Spinal cord (tissue), 10 donors: ENCODE results near the gene BMF. TPM values are rescaled to one million over a fixed set of nuclear protein-coding genes. Genes with fewer than 3 reads are reported as not detected.
"Not testable (repeated sequence)": the region's sequence is repeated elsewhere in the genome, so short reads cannot be mapped to it uniquely, and the experiment has no call there.

Experiments
- DNase-seq, 6 donors: peaks; one replicate each; pipeline versions ENCODE4 v3.0.0 to v3.0.0-alpha.2; 2013 to 2015; ENCODE audit warnings: low spot score in 6 of 6, low read depth in 4 of 6
- H3K27ac ChIP-seq: one replicate; pipeline ENCODE4 v1.5.1; 2013; ENCODE audit warnings: low read depth, low read length, control low read depth
- H3K27me3 ChIP-seq: one replicate; pipeline ENCODE4 v1.6.1; 2013; ENCODE audit warnings: low read length; ENCODE audit not compliant: control insufficient read depth, insufficient read depth
- H3K36me3 ChIP-seq: one replicate; pipeline ENCODE4 v1.6.1; 2013; ENCODE audit warnings: low read length; ENCODE audit not compliant: control insufficient read depth, insufficient read depth
- H3K4me1 ChIP-seq: one replicate; pipeline ENCODE4 v1.6.1; 2013; ENCODE audit warnings: low read length; ENCODE audit not compliant: control insufficient read depth, insufficient read depth
- H3K4me3 ChIP-seq: one replicate; pipeline ENCODE4 v1.5.1; 2013; ENCODE audit warnings: low read depth, low read length, control low read depth
- H3K9me3 ChIP-seq: one replicate; pipeline ENCODE4 v1.6.1; 2013; ENCODE audit warnings: low read length; ENCODE audit not compliant: control insufficient read depth, insufficient read depth
- WGBS: methylation state at CpG from one replicate; pipeline ENCODE4 v1.1.5; 2013; ENCODE audit warnings: missing lambda C conversion rate; ENCODE audit not compliant: insufficient coverage; 5-methylcytosine and 5-hydroxymethylcytosine counted together
- long read RNA-seq, 4 donors: transcript quantifications; one replicate each; lab custom pipeline, GENCODE V29; 2026
- polyA plus RNA-seq, 2 donors: library from polyadenylated mRNA; unstranded; fragments of 120-200 nt; gene quantifications; one replicate each; pipeline ENCODE4 v1.2.1, GENCODE V29; 2013; ENCODE audit not compliant: insufficient read length in 2 of 2
- total RNA-seq, 2 donors: library from RNA; depleted of rRNA in 1 of 2; stranded (reverse); fragments of 120-200 nt in 1 of 2; fragments of >200 nt in 1 of 2; gene quantifications; one replicate each; pipeline versions ENCODE4 v1.2.3 to v1.2.4, GENCODE V29; 2013 to 2014
- donor health status: healthy.

Gene BMF, protein sequence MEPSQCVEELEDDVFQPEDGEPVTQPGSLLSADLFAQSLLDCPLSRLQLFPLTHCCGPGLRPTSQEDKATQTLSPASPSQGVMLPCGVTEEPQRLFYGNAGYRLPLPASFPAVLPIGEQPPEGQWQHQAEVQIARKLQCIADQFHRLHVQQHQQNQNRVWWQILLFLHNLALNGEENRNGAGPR
- total RNA-seq (10 to 100 TPM in 1 of 2 donors, 1 to 10 TPM in 1; 7.8 to 10.3 TPM), polyA plus RNA-seq (1 to 10 TPM; 4.6 to 8.0 TPM)
- long read RNA-seq, donor 1, full-length matches to known transcripts, result 1 of 1 reads
- long read RNA-seq, donor 1, partial matches to known transcripts, result 0 of 1 reads
- long read RNA-seq, donor 1, other reads (novel, unspliced or antisense), result 0 of 1 reads
- long read RNA-seq, donor 2, result 0 reads
- long read RNA-seq, donor 3, result 0 reads
- long read RNA-seq, donor 4, full-length matches to known transcripts, result 4 of 4 reads
- long read RNA-seq, donor 4, partial matches to known transcripts, result 0 of 4 reads
- long read RNA-seq, donor 4, other reads (novel, unspliced or antisense), result 0 of 4 reads

DNA sequence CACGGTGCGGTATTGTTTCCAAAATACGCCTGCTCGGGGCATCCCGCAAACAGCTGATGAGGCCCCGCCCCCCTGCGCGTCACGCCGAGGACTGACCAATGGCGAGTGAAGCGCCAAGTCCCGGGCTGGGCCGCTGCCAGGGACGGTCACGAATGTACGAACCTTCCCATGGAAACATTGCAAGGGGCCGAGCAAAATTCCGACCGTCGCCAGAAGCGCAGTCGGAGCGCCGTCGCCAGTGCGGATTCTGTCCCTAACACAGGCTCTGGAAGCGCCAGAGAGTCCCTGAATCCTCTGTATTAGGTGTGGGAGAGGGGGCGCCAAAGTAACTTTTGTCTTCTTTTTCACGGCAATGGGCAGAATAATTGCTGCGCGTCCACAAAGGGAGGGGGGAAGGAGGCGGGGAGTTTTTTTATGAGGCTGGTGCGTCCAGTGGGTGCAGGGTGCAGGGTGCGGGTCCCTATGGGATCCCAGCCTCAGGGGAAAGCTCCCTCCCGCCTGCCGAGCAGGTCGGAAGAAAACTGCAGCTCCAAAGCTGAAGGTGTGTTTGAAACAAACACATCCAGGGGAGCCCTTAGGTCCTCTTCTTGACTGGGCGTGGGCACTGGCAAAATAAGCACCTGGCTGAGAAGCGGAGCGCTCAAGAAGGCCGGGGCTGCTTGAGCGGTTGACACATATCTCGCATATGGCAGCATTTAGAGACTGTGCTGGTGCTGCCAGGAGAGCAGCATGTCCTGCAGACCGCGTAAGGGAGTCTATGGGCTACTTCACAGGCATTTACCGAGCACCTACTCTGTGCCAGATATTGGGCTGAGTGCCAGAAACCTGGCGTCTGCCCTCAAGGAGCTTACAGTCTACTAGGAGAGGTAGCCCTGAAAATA is at the start of gene BMF:
BMF (minus strand) TSS at position 25 of the 881 bp plus-strand sequence. CDS start 2,793 bp downstream, outside the sequence.
- Histone ChIP-seq H3K36me3 (no peaks in the 10 kb centered on the region), H3K9me3 (no peaks in the 10 kb centered on the region), H3K27ac (peak within 1 kb of the TSS; percentile 75), H3K27me3 (peaks cover 11% of the 10 kb centered on the region), H3K4me1 (peaks cover 46% of the 10 kb centered on the region), H3K4me3 (peak within 1 kb of the TSS; percentile 80)
- peak; percentile 95 to 100 (median 96) for DNase-seq
- WGBS, result 4% methylated on average over 48 of the region's 48 CpGs

DNA sequence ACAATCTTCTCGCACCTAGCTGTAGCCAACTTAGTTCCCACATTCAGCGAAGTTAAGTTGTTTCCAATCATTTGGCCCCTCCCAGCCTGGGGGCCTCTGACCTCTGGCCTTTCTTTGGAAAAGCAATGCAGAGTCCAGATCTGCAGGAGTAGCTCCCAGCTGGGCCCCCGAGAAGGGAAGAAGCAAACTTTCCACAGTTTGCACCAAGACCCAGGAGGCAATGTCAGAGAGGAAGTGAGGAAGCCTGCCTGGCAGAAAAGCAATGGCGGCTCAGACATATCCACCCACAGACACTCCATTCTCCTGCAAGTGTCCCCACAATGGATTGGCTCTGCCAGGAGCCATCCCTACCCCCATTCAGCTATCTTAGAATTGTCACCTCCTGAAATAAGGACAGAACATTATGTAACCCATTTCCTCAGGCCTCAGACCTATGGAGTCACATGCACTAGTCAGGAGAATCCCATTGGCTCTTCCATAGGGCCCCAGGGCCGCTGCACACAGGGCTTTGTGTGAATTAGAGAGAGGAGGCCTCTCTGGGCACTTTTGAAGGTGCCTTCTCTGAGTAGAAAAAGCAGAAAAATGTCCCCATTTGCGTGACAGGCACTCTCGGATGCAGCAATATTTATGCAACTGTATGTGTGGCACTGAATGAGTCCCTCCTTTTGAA is 49.2 kb upstream of the BMF start:
- no peak overlapping the region for H3K27ac ChIP-seq
- no peaks in the 10 kb centered on the region for H3K36me3 ChIP-seq
- H3K9me3 ChIP-seq, result no peaks in the 10 kb centered on the region
- no peak overlapping the region for H3K4me3 ChIP-seq
- H3K4me1 ChIP-seq, result peaks cover 8% of the 10 kb centered on the region
- WGBS, result 74% methylated on average over 6 of the region's 7 CpGs
- no peak for DNase-seq
- no peaks in the 10 kb centered on the region for H3K27me3 ChIP-seq

DNA sequence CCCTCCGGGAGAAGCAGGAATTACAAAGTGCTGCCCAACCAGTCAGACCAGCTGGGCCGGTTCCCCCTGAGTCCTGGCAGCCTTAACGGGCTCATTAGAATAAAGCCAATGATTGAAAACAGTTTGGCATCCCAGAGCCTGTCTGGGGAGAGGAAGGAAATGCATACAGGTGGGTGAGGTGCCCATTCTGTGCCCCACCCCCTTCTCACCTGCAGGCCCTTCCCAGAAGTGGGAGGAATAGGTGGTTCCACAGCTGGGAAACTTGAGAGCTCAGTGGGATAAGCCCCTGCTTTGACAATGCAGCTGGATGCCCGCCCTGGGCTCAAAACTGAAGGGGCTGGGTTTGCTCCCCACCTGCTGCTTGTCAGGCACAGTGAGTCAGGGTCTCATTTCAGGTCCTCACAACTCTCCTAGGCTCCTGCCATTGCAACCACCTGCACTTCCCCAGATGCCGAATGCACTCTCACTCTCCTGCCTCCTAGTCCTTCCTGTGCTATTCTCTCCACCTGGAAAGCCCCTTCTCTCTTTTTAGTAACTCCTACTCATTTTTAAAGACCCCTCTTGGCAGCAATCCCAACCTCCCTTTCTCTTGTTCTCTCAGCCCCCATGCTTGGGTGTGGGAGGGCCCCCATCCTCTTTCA is 46.7 kb upstream of the BMF start:
- 53% methylated on average over 3 of the region's 5 CpGs for WGBS
- Histone ChIP-seq H3K27me3 (no peaks in the 10 kb centered on the region), H3K4me3 (no peak overlapping the region), H3K4me1 (no peaks in the 10 kb centered on the region), H3K27ac (no peak overlapping the region), H3K9me3 (no peaks in the 10 kb centered on the region), H3K36me3 (no peaks in the 10 kb centered on the region)
- DNase-seq, result no peak

DNA sequence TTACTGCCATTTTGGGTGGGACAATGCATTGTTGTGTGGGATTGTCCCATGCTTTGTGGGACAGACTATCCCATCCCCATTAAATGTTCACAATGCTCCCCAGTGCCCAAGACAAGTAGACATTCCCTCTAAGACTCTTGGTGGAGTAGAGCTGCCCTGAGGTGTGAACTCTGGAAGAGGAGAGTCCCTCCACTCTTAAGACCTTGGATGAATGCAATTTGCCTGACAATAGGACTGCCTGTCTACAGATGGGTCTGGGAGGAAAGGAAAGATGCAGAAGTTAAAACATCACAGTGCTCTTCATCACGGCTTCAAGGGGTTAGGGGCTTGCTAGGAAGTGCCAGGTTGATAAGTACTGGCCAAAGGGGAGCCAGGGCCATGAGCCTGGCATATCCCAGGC is 46.1 kb upstream of the BMF start:
- not testable (repeated sequence) for H3K9me3 ChIP-seq, H3K27ac ChIP-seq, H3K4me3 ChIP-seq, DNase-seq, H3K36me3 ChIP-seq, H3K27me3 ChIP-seq, H3K4me1 ChIP-seq
- no CpG with 5 or more reads among the region's 1 CpG for WGBS

DNA sequence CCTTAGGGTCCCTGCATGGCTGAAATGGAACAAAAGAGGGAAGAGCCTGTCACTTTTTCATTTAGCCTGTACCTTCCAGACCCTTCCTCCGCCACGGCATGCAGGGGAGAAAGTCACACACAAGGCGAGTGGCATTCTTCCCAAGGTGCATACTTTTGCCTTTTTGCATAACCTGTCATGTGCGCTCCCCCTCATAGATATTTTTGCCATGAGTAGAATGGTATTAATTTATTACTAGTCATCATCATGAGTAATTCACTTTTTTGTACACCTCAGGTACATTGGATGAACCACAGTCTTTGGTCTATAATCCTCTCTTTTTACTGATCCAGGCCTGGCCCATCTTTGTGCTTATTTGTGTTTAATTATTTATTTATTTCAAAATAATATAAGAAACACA is 43.3 kb upstream of the BMF start:
- Histone ChIP-seq H3K4me1 (no peaks in the 10 kb centered on the region), H3K36me3 (no peaks in the 10 kb centered on the region), H3K27ac (no peak overlapping the region), H3K4me3 (no peak overlapping the region), H3K9me3 (no peaks in the 10 kb centered on the region), H3K27me3 (no peaks in the 10 kb centered on the region)
- no peak for DNase-seq
- WGBS, result 100% methylated on average over 2 of the region's 4 CpGs

DNA sequence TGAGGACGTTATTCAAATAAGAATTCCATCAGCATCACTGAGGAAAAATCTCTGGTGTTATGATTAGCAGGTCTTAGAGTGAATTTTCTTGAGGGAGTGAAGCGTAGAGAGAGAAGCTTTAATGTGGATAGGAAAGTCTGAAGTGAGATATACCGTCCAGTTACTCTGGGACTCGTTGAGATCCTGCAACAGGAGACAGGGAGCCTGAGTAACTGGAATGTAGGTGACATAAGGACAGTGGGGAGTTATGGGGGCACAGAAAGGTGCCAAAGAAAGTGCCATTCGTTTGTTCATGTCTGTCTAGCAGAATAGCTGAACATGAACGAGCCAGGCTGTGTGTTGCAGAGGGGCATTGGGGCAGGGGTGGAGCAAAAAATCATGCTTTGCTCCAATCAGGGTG is 42.8 kb upstream of the BMF start:
- no peak for DNase-seq
- H3K4me1 ChIP-seq, result no peaks in the 10 kb centered on the region
- 82% methylated on average over 5 of the region's 6 CpGs for WGBS
- H3K9me3 ChIP-seq, result no peaks in the 10 kb centered on the region
- H3K36me3 ChIP-seq, result no peaks in the 10 kb centered on the region
- no peaks in the 10 kb centered on the region for H3K27me3 ChIP-seq
- H3K4me3 ChIP-seq, result no peak overlapping the region
- no peak overlapping the region for H3K27ac ChIP-seq

DNA sequence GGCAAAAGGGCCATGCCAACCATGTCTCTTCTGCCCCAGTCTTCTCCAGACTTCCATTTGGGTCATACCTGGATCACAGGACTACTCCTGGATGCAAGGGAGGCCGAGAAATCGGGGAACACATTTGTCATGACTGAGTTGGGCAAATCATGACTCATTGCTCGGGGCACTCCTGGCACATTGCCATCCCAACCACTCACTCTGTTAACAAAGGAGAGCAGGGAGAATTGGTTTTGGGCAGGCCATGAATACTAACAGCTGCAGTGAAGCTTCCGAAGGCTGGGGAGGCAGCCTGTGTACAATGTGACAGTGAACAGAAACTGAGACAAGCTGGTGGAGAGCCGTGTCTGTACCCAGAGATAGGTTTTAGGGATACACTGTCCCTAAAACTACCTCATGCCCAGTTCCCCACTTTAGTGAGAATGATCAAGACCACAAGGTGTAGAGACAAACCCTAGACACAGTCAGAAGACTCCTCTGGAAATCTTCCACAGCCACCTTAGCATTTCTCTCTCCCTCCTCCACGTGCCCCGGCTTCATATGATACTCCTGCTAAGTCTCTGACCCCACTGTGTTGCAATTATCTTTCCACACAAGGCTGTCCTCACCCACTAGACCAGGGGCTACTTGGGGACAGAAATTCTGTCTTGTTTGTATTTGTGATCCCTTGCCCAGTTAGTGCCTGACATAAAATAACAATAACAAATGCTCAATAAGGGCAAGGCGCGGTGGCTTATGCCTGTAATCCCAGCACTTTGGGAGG is 41.7 kb upstream of the BMF start:
- H3K4me1 ChIP-seq, result no peaks in the 10 kb centered on the region
- no peaks in the 10 kb centered on the region for H3K36me3 ChIP-seq
- WGBS, result 45% methylated on average over 2 of the region's 9 CpGs
- no peaks in the 10 kb centered on the region for H3K27me3 ChIP-seq
- no peaks in the 10 kb centered on the region for H3K9me3 ChIP-seq
- H3K27ac ChIP-seq, result no peak overlapping the region
- peak in 3 of 6 donors; percentile 5 to 73 (median 53) for DNase-seq
- no peak overlapping the region for H3K4me3 ChIP-seq

DNA sequence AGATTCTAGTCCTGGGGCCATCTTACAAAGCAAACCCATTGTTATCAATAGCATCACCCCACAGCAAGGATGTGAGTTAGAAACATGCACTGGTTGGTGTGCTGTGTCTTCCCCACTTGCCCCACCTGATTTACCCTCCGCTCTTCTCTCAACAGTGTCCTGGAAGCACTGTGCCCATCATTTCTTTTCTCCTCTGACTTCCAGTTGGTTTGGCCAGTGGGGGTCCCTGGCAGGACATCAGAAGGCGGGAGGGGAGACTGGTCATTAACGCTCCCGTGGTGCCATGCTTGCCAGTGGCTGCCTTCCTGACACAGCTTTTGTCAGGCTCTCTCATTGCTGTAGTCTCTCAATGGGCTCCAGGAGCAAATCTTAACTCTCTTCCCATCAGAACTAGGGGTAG is 40.7 kb upstream of the BMF start:
- H3K27ac ChIP-seq, result no peak overlapping the region
- 62% methylated on average over 4 of the region's 4 CpGs for WGBS

More for the DNA sequence above, 40.7 kb upstream of the BMF start:
- Histone ChIP-seq H3K27me3 (no peaks in the 10 kb centered on the region), H3K9me3 (no peaks in the 10 kb centered on the region), H3K36me3 (no peaks in the 10 kb centered on the region), H3K4me1 (no peaks in the 10 kb centered on the region), H3K4me3 (no peak overlapping the region)
- DNase-seq, result no peak
